Measurements from ENCODE around the gene CDC14A.

GRCh38 chr1:100532645-100533044 lies 180.3 kb downstream of the CDC14A start:
- TF ChIP-seq CTCF (IDR thresholded peaks at IDR 0.05) (no peak), NFYB (CRISPR knock-in tag; conservative IDR thresholded peaks at IDR 0.05; ENCODE audit: low read depth) (no peak), ZNF121 (CRISPR knock-in tag; IDR thresholded peaks at IDR 0.05) (no peak), HMGXB4 (CRISPR knock-in tag; IDR thresholded peaks at IDR 0.05) (no peak), FOXJ3 (CRISPR knock-in tag; IDR thresholded peaks at IDR 0.05; ENCODE audit: borderline replicate concordance) (no peak), ZMAT4 (CRISPR knock-in tag; IDR thresholded peaks at IDR 0.05) (no peak), USF2 (CRISPR knock-in tag; IDR thresholded peaks at IDR 0.05) (no peak), E2F1 (CRISPR knock-in tag; IDR thresholded peaks at IDR 0.05) (no peak), TP53 (CRISPR knock-in tag; IDR thresholded peaks at IDR 0.05) (no peak), NFE2L1 (CRISPR knock-in tag; IDR thresholded peaks at IDR 0.05) (no peak), IRF1 (CRISPR knock-in tag; IDR thresholded peaks at IDR 0.05) (no peak)
